Osteocyte (in vitro differentiated cells): ENCODE measurements around the gene MIOX. TPM values are rescaled to one million over a fixed set of nuclear protein-coding genes. Genes with fewer than 3 reads are reported as not detected.

Experiments
- DNase-seq: peaks from one replicate; pipeline ENCODE4 v3.0.0; 2021; ENCODE audit warnings: mixed read lengths; ENCODE audit not compliant: unreplicated experiment; ENCODE audit errors: extremely low spot score
- H3K27ac Mint-ChIP-seq: one replicate; pipeline ENCODE4 v1.8.0; 2021; ENCODE audit warnings: mild to moderate bottlenecking, mixed read lengths; ENCODE audit not compliant: unreplicated experiment
- H3K27me3 Mint-ChIP-seq: one replicate; pipeline ENCODE4 v1.8.0; 2021; ENCODE audit warnings: mixed read lengths; ENCODE audit not compliant: unreplicated experiment
- H3K36me3 Mint-ChIP-seq: one replicate; pipeline ENCODE4 v1.8.0; 2021; ENCODE audit warnings: mixed read lengths; ENCODE audit not compliant: unreplicated experiment
- H3K4me1 Mint-ChIP-seq: one replicate; pipeline ENCODE4 v1.8.0; 2021; ENCODE audit warnings: mixed read lengths; ENCODE audit not compliant: unreplicated experiment
- H3K4me3 Mint-ChIP-seq: one replicate; pipeline ENCODE4 v1.8.0; 2021; ENCODE audit warnings: mild to moderate bottlenecking, moderate library complexity, mixed read lengths; ENCODE audit not compliant: unreplicated experiment
- H3K9me3 Mint-ChIP-seq: one replicate; pipeline ENCODE4 v1.8.0; 2021; ENCODE audit warnings: mixed read lengths; ENCODE audit not compliant: unreplicated experiment
- CTCF ChIP-seq: fragments of 200-600 bp; sonication (generic); IDR thresholded peaks from 2 replicates; pipeline ENCODE4 v1.5.0; 2021; ENCODE audit warnings: antibody characterized with exemption, mild to moderate bottlenecking, moderate library complexity
- total RNA-seq: library from RNA; stranded (reverse); gene quantifications from 2 replicates; pipeline ENCODE4 v1.2.1, GENCODE V29; 2021

The MIOX gene
- total RNA-seq, 1 donor from 2014 or later, result 1.5 TPM

GRCh38 chr22:50447576-50448551 is 38.8 kb upstream of the MIOX start:
- H3K9me3 Mint-ChIP-seq, result no peaks in the 10 kb centered on the region
- H3K27ac Mint-ChIP-seq, result no peak overlapping the region
- no peak for DNase-seq
- H3K27me3 Mint-ChIP-seq, result no peaks in the 10 kb centered on the region
- peaks cover 23% of the 10 kb centered on the region for H3K36me3 Mint-ChIP-seq
- peaks cover 21% of the 10 kb centered on the region for H3K4me1 Mint-ChIP-seq
- no peak for TF ChIP-seq CTCF
- H3K4me3 Mint-ChIP-seq, result no peak overlapping the region

GRCh38 chr22:50452649-50453048 is 34.0 kb upstream of the MIOX start:
- Mint-ChIP-seq H3K4me3 (no peak overlapping the region), H3K27me3 (no peaks in the 10 kb centered on the region), H3K27ac (no peak overlapping the region), H3K9me3 (no peaks in the 10 kb centered on the region), H3K4me1 (no peaks in the 10 kb centered on the region), H3K36me3 (peaks cover 36% of the 10 kb centered on the region)
- no peak for TF ChIP-seq CTCF
- DNase-seq, result no peak

- Mint-ChIP-seq H3K4me1 (no peaks in the 10 kb centered on the region), H3K27me3 (no peaks in the 10 kb centered on the region), H3K4me3 (no peak overlapping the region), H3K9me3 (no peaks in the 10 kb centered on the region), H3K36me3 (peaks cover 32% of the 10 kb centered on the region), H3K27ac (no peak overlapping the region)
- no peak for DNase-seq
- TF ChIP-seq CTCF, result no peak
Observed at GRCh38 chr22:50454556-50455075, 32.0 kb upstream of the MIOX start.

GRCh38 chr22:50455201-50455600 is 31.5 kb upstream of the MIOX start:
- no peak for DNase-seq
- Mint-ChIP-seq H3K27me3 (no peaks in the 10 kb centered on the region), H3K4me1 (no peaks in the 10 kb centered on the region), H3K4me3 (no peak overlapping the region), H3K27ac (no peak overlapping the region), H3K9me3 (no peaks in the 10 kb centered on the region), H3K36me3 (peaks cover 30% of the 10 kb centered on the region)
- TF ChIP-seq CTCF, result no peak

- no peaks in the 10 kb centered on the region for H3K9me3 Mint-ChIP-seq
- H3K4me1 Mint-ChIP-seq, result no peaks in the 10 kb centered on the region
- no peaks in the 10 kb centered on the region for H3K27me3 Mint-ChIP-seq
- H3K27ac Mint-ChIP-seq, result no peak overlapping the region
- H3K4me3 Mint-ChIP-seq, result no peak overlapping the region
- no peak for DNase-seq
- peaks cover 29% of the 10 kb centered on the region for H3K36me3 Mint-ChIP-seq
- TF ChIP-seq CTCF, result no peak
Observed at GRCh38 chr22:50456026-50456425, 30.6 kb upstream of the MIOX start.
